HL-60 (cell line): Measurements from ENCODE around the gene MBD4.

ENCODE experiments used
- DNase-seq, 2 experiments: peaks; one replicate each; pipeline ENCODE4 v3.0.0-alpha.2; 2010 to 2020; ENCODE audit warnings: low read depth in 1 of 2, low spot score in 1 of 2
- H3K27ac ChIP-seq: fragments of 250-450 bp; sonication (Bioruptor Pico); replicated peaks from 2 replicates; pipeline ENCODE4 v1.5.1; 2020; ENCODE audit warnings: mild to moderate bottlenecking, moderate library complexity
- H3K27me3 ChIP-seq: fragments of 250-450 bp; sonication (Bioruptor Pico); 2 replicates; pipeline ENCODE4 v1.5.1; 2021; ENCODE audit warnings: mild to moderate bottlenecking, moderate library complexity; ENCODE audit not compliant: insufficient read depth, poor library complexity, severe bottlenecking
- H3K4me3 ChIP-seq: replicated peaks from 2 replicates; pipeline ENCODE4 v1.5.1; 2011; ENCODE audit warnings: mild to moderate bottlenecking, control low read depth, low read length; ENCODE audit not compliant: insufficient read depth
- CTCF ChIP-seq: IDR thresholded peaks from one replicate; pipeline ENCODE4 v1.5.1; 2011; ENCODE audit warnings: low read length, control low read depth, inconsistent platforms; ENCODE audit not compliant: insufficient read depth
- GABPA ChIP-seq: IDR thresholded peaks from 2 replicates; pipeline ENCODE4 v1.6.1; 2012; ENCODE audit warnings: low read depth
- POLR2AphosphoS5 ChIP-seq: IDR thresholded peaks from 2 replicates; pipeline ENCODE4 v1.6.1; 2012; ENCODE audit warnings: low read depth
- REST ChIP-seq: IDR thresholded peaks from 2 replicates; pipeline ENCODE4 v1.6.1; 2012; ENCODE audit warnings: low read depth; ENCODE audit not compliant: insufficient replicate concordance
- SPI1 ChIP-seq: IDR thresholded peaks from 2 replicates; pipeline ENCODE4 v1.6.1; 2012; ENCODE audit warnings: low read depth, mild to moderate bottlenecking, borderline replicate concordance

MBD4 gene

GRCh38 chr3:129383292-129383860 is 56.4 kb downstream of the MBD4 start:
- peak in 1 of 2 experiments; percentile 70 for DNase-seq
- TF ChIP-seq GABPA (no peak), SPI1 (no peak), CTCF (peak; percentile 57), POLR2AphosphoS5 (no peak)
- no peak overlapping the region for H3K4me3 ChIP-seq
- H3K27me3 ChIP-seq: no peaks in the 10 kb centered on the region
- H3K27ac ChIP-seq: no peak overlapping the region

- H3K27ac ChIP-seq: no peak overlapping the region
- no peak overlapping the region for H3K4me3 ChIP-seq
- no peak for TF ChIP-seq CTCF
- no peak for TF ChIP-seq GABPA
- TF ChIP-seq SPI1: no peak
- TF ChIP-seq REST: no peak
- TF ChIP-seq POLR2AphosphoS5: no peak
- no peaks in the 10 kb centered on the region for H3K27me3 ChIP-seq
- no peak for DNase-seq
Measured at GRCh38 chr3:129382366-129382765, 57.4 kb downstream of the MBD4 start.
